HepG2 (cell line): ENCODE data around the gene CHPF. TPM values are rescaled to one million over a fixed set of nuclear protein-coding genes. Genes with fewer than 3 reads are reported as not detected.

Experiments
- ADNP ChIP-seq: sonication (generic); formaldehyde crosslinking; IDR thresholded peaks from 2 replicates; pipeline ENCODE4 v1.4.0; 2020; ENCODE audit warnings: missing genetic modification reagents
- AHR ChIP-seq: IDR thresholded peaks from 2 replicates; pipeline ENCODE4 v1.6.1; 2018; ENCODE audit warnings: missing genetic modification reagents, missing compliant biosample characterization
- GABPA ChIP-seq, 2 experiments: IDR thresholded peaks; 2 replicates each; pipeline ENCODE4 v1.6.1; 2011 to 2016; ENCODE audit warnings: low read depth in 2 of 2, low read length in 1 of 2, missing biosample characterization in 1 of 2, missing genetic modification characterization in 1 of 2
- KLF12 ChIP-seq: sonication (generic); formaldehyde crosslinking; IDR thresholded peaks from 2 replicates; pipeline ENCODE4 v1.4.0; 2020; ENCODE audit warnings: missing genetic modification reagents, borderline replicate concordance
- KLF15 ChIP-seq: sonication (generic); formaldehyde crosslinking; IDR thresholded peaks from 2 replicates; pipeline ENCODE4 v1.8.1; 2023; ENCODE audit warnings: borderline replicate concordance, mild to moderate bottlenecking, inconsistent platforms, missing genetic modification reagents, mixed read lengths
- NKX3-1 ChIP-seq: sonication (generic); formaldehyde crosslinking; IDR thresholded peaks from 2 replicates; pipeline ENCODE4 v1.5.0; 2020; ENCODE audit warnings: missing genetic modification reagents
- PHF21A ChIP-seq: sonication (generic); formaldehyde crosslinking; IDR thresholded peaks from 2 replicates; pipeline ENCODE4 v1.5.0; 2020; ENCODE audit warnings: mild to moderate bottlenecking, missing genetic modification reagents
- PRDM10 ChIP-seq: sonication (generic); formaldehyde crosslinking; IDR thresholded peaks from 2 replicates; pipeline ENCODE4 v1.4.0; 2020; ENCODE audit warnings: low read depth, missing genetic modification reagents
- SAFB2 ChIP-seq: sonication (generic); formaldehyde crosslinking; IDR thresholded peaks from 2 replicates; pipeline ENCODE4 v1.5.1; 2020; ENCODE audit warnings: missing genetic modification reagents, low read depth, mild to moderate bottlenecking, borderline replicate concordance
- TMF1 ChIP-seq: sonication (generic); formaldehyde crosslinking; IDR thresholded peaks from 2 replicates; pipeline ENCODE4 v1.8.1; 2022; ENCODE audit warnings: low read depth, missing genetic modification reagents
- ZFP1 ChIP-seq: IDR thresholded peaks from 2 replicates; pipeline ENCODE4 v1.6.1; 2016
- ZFP90 ChIP-seq: sonication (generic); formaldehyde crosslinking; IDR thresholded peaks from 2 replicates; pipeline ENCODE4 v1.8.0; 2022; ENCODE audit warnings: missing genetic modification reagents, mild to moderate bottlenecking, inconsistent platforms, borderline replicate concordance
- ZNF143 ChIP-seq: sonication (generic); formaldehyde crosslinking; IDR thresholded peaks from 2 replicates; pipeline ENCODE4 v1.4.0; 2020; ENCODE audit warnings: missing genetic modification reagents
- ZNF501 ChIP-seq: sonication (generic); formaldehyde crosslinking; IDR thresholded peaks from 2 replicates; pipeline ENCODE4 v1.5.1; 2020; ENCODE audit warnings: mild to moderate bottlenecking, moderate library complexity, missing genetic modification reagents
- ZNF564 ChIP-seq: sonication (generic); formaldehyde crosslinking; IDR thresholded peaks from 2 replicates; pipeline ENCODE4 v1.8.1; 2023; ENCODE audit warnings: mild to moderate bottlenecking, missing genetic modification reagents
- ZNF572 ChIP-seq: sonication (generic); formaldehyde crosslinking; IDR thresholded peaks from 2 replicates; pipeline ENCODE4 v1.5.1; 2020; ENCODE audit warnings: mild to moderate bottlenecking, missing genetic modification reagents
- ZNF577 ChIP-seq: sonication (generic); formaldehyde crosslinking; IDR thresholded peaks from 2 replicates; pipeline ENCODE4 v1.4.0; 2020; ENCODE audit warnings: mild to moderate bottlenecking, low read depth, missing genetic modification reagents, borderline replicate concordance
- ZNF674 ChIP-seq: sonication (generic); formaldehyde crosslinking; IDR thresholded peaks from 2 replicates; pipeline ENCODE4 v1.5.0; 2020; ENCODE audit warnings: low read depth, mild to moderate bottlenecking, missing genetic modification reagents
- ZNF687 ChIP-seq: sonication (generic); formaldehyde crosslinking; IDR thresholded peaks from 2 replicates; pipeline ENCODE4 v1.5.1; 2020; ENCODE audit warnings: mild to moderate bottlenecking, missing genetic modification reagents, moderate library complexity
- ZNF737 ChIP-seq: sonication (generic); formaldehyde crosslinking; IDR thresholded peaks from 2 replicates; pipeline ENCODE4 v1.5.0; 2020; ENCODE audit warnings: missing genetic modification reagents, mild to moderate bottlenecking, borderline replicate concordance
- ZNF746 ChIP-seq: sonication (generic); formaldehyde crosslinking; IDR thresholded peaks from 2 replicates; pipeline ENCODE4 v1.8.0; 2022; ENCODE audit warnings: mild to moderate bottlenecking, missing genetic modification reagents
- ZZZ3 ChIP-seq: sonication (generic); formaldehyde crosslinking; IDR thresholded peaks from 2 replicates; pipeline ENCODE4 v1.4.0; 2020; ENCODE audit warnings: missing genetic modification reagents, mild to moderate bottlenecking, borderline replicate concordance
- polyA plus RNA-seq, 8 experiments: library from polyadenylated mRNA; depleted of rRNA in 3 of 8; stranded (reverse) in 7 of 8; unstranded in 1 of 8; fragments of >200 nt; fragmentation: Illumina TruSeq in 4 of 8; extraction: Trizol in 4 of 8; gene quantifications; 2 replicates each; pipeline versions ENCODE4 v1.2.1 to v1.2.3, GENCODE V29; 2011 to 2016; ENCODE audit warnings: low read depth in 4 of 8, missing spikeins in 1 of 8, mixed read lengths in 1 of 8; ENCODE audit not compliant: insufficient read depth in 1 of 8
- total RNA-seq, 5 experiments: library from RNA; depleted of rRNA; stranded (reverse); fragments of >200 nt; fragmentation: Illumina TruSeq; extraction: Trizol; gene quantifications; 2 replicates each; pipeline ENCODE4 v1.2.3, GENCODE V29; 2016; ENCODE audit warnings: low read depth in 1 of 5

The CHPF gene
- total and polyA plus RNA-seq, 2 of the 13 experiments (the other 11 are each of a cell fraction or from before 2014, with no cell fraction given): 79.6 to 111 TPM

- TF ChIP-seq SAFB2 (CRISPR knock-in tag): 0 out of 2 replicates have a peak, but pooled peaks have one; percentile 52
- no peak for TF ChIP-seq KLF12
- no peak for TF ChIP-seq GABPA (IDR thresholded peaks at IDR 0.05; ENCODE audit: low read depth, low read length)
- no peak for TF ChIP-seq GABPA (CRISPR knock-in tag; IDR thresholded peaks at IDR 0.05; ENCODE audit: low read depth)
- TF ChIP-seq ZNF687 (CRISPR knock-in tag): peak; percentile 62
- no peak for TF ChIP-seq ZNF737
- TF ChIP-seq ZNF564 (CRISPR knock-in tag): no peak
- no peak for TF ChIP-seq NKX3-1 (CRISPR knock-in tag)
- no peak for TF ChIP-seq ZNF143 (CRISPR knock-in tag)
- TF ChIP-seq ZFP1 (CRISPR knock-in tag): no peak
- no peak for TF ChIP-seq ZNF577 (CRISPR knock-in tag)
- no peak for TF ChIP-seq KLF15 (CRISPR knock-in tag)
- no peak for TF ChIP-seq ZFP90
- peak; percentile 58; the same call in 1 of the 2 replicates for TF ChIP-seq AHR
- TF ChIP-seq PHF21A (CRISPR knock-in tag): no peak
- no peak for TF ChIP-seq ZNF674 (CRISPR knock-in tag)
- TF ChIP-seq ZZZ3 (CRISPR knock-in tag): no peak
- peak; percentile 75; the same call in 1 of the 2 replicates for TF ChIP-seq ZNF501
- TF ChIP-seq PRDM10 (CRISPR knock-in tag): no peak
- no peak for TF ChIP-seq TMF1 (CRISPR knock-in tag)
- no peak for TF ChIP-seq ADNP (CRISPR knock-in tag)
- no peak for TF ChIP-seq ZNF746 (CRISPR knock-in tag)
- peak; percentile 59; the same call in 1 of the 2 replicates for TF ChIP-seq ZNF572 (CRISPR knock-in tag)
These were observed 13.3 kb downstream of the CHPF start (continued) for GRCh38 chr2:219530048-219530963.
